ENCODE measurements around the gene SRGAP1.

Gene SRGAP1

GRCh38 chr12:64203775-64204174, 359.3 kb downstream of the SRGAP1 start:
- no peak for DNase-seq (ENCODE audit: low read depth in 2 of 2)

- DNase-seq (ENCODE audit: low read depth in 2 of 2), result no peak
Measured at GRCh38 chr12:64205542-64205941, 361.0 kb downstream of the SRGAP1 start.

GRCh38 chr12:64207453-64207852, 363.0 kb downstream of the SRGAP1 start:
- no peak for DNase-seq (ENCODE audit: low read depth in 2 of 2)

Measured in stimulated activated CD8-positive, alpha-beta memory T cell treated with anti-CD3 and anti-CD28 coated beads, Interleukin-2, amount 100 ng/mL, for 1 hour (primary cell).